Upper lobe of left lung (tissue), 6 donors: ENCODE results near the gene ANP32B. TPM values are rescaled to one million over a fixed set of nuclear protein-coding genes. Genes with fewer than 3 reads are reported as not detected.

Experiments used
- ATAC-seq, 2 donors: fragments of 200-7000 bp; cut with Tn5 transposase; one replicate each; pipeline ENCODE4 v1.9.1; 2022; ENCODE audit warnings: mild to moderate bottlenecking in 2 of 2, moderate library complexity in 2 of 2; ENCODE audit not compliant: low FRiP score in 2 of 2
- DNase-seq, 2 donors: peaks; one replicate each; pipeline ENCODE4 v3.0.0-alpha.2; 2019 to 2020
- H3K27ac ChIP-seq, 4 donors: fragments of 200-600 bp; sonication (generic); one replicate each; pipeline ENCODE4 v1.5.1; 2016 to 2019
- H3K27me3 ChIP-seq, 4 donors: fragments of 200-600 bp; sonication (generic); one replicate each; pipeline ENCODE4 v1.5.1; 2017 to 2019
- H3K36me3 ChIP-seq, 4 donors: fragments of 200-600 bp; sonication (generic); one replicate each; pipeline ENCODE4 v1.5.1; 2016 to 2019
- H3K4me1 ChIP-seq, 4 donors: fragments of 200-600 bp; sonication (generic); one replicate each; pipeline ENCODE4 v1.5.1; 2018 to 2019
- H3K4me3 ChIP-seq, 4 donors: fragments of 200-600 bp; sonication (generic); one replicate each; pipeline ENCODE4 v1.5.1; 2017 to 2019; ENCODE audit warnings: mild to moderate bottlenecking in 2 of 4, moderate library complexity in 1 of 4
- H3K9me3 ChIP-seq, 4 donors: fragments of 200-600 bp; sonication (generic); one replicate each; pipeline ENCODE4 v1.5.1; 2018 to 2019
- EP300 ChIP-seq, 4 donors: sonication (generic); formaldehyde crosslinking; IDR thresholded peaks; one replicate each; pipeline ENCODE4 v1.5.1; 2017; ENCODE audit warnings: antibody characterized with exemption in 4 of 4, control low read depth in 2 of 4
- POLR2A ChIP-seq, 4 donors: fragments of 450-650 bp; IDR thresholded peaks; one replicate each; pipeline ENCODE4 v1.5.1; 2016 to 2017; ENCODE audit warnings: antibody characterized with exemption in 4 of 4, mild to moderate bottlenecking in 2 of 4
- POLR2AphosphoS5 ChIP-seq, 2 donors: sonication (generic); formaldehyde crosslinking; IDR thresholded peaks; one replicate each; pipeline ENCODE4 v1.5.1; 2017; ENCODE audit warnings: antibody characterized with exemption in 2 of 2
- WGBS, 2 donors: methylation state at CpG; one replicate each; pipeline ENCODE4 v1.1.5; 2017 to 2018; 5-methylcytosine and 5-hydroxymethylcytosine counted together
- total RNA-seq, 6 donors: library from RNA; depleted of rRNA in 4 of 6; stranded (reverse); fragments of >200 nt in 4 of 6; gene quantifications; one replicate each; pipeline versions ENCODE4 v1.1.0 to v1.2.1, GENCODE V29; 2016 to 2021
- TF ChIP-seq, protein P1 (sequence below), 6 experiments: fragments of 450-650 bp in 4 of 6; fragments of 200-600 bp in 2 of 6; sonication (generic) in 2 of 6; IDR thresholded peaks; one replicate each; pipeline ENCODE4 v1.5.1; 2016 to 2019; ENCODE audit warnings: antibody characterized with exemption in 6 of 6
- donor health status: DM: no; HTN: no; CAD: no; lungs with moderate emphysema.
- donor health status: DM: no; HTN: yes; CAD: no; lungs with severe emphysema.

Gene ANP32B
- total RNA-seq, 6 donors from 2014 or later, result 34.1 to 116 (median 66.0) TPM

DNA sequence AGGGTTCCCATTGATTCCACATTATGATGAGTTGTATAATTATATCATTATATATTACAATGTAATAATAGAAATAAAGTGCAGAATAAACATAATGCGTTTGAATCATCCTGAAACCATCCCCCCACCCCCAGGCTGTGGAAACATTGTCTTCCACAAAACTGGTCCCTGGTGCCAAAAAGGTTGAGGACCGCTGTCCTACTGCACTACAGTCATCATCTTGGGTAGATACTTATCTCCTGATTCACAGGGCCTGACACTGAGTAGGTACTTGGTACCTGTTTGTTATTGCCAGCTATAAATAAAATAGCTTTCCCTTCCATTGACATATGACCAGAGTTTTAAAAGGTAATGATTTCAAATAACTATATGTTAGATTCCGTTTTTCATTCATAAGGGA, 25.6 kb downstream of the ANP32B start:
- WGBS, 2 donors, result 84% methylated on average over 3 of the region's 3 CpGs
- ATAC-seq (no peak), DNase-seq (no peak)
- H3K27me3 ChIP-seq, result no peaks in the 10 kb centered on the region
- no peak overlapping the region for H3K27ac ChIP-seq
- peaks cover 0 to 15% (median 10%) of the 10 kb centered on the region in 4 donors for H3K4me1 ChIP-seq
- H3K4me3 ChIP-seq, result no peak overlapping the region
- peaks cover 31 to 91% (median 69%) of the 10 kb centered on the region in 4 donors for H3K36me3 ChIP-seq
- no peaks in the 10 kb centered on the region for H3K9me3 ChIP-seq
- TF ChIP-seq EP300 (IDR thresholded peaks at IDR 0.05) (no peak), POLR2AphosphoS5 (IDR thresholded peaks at IDR 0.05) (no peak), POLR2A (IDR thresholded peaks at IDR 0.05) (no peak)
- TF ChIP-seq, protein P1, sequence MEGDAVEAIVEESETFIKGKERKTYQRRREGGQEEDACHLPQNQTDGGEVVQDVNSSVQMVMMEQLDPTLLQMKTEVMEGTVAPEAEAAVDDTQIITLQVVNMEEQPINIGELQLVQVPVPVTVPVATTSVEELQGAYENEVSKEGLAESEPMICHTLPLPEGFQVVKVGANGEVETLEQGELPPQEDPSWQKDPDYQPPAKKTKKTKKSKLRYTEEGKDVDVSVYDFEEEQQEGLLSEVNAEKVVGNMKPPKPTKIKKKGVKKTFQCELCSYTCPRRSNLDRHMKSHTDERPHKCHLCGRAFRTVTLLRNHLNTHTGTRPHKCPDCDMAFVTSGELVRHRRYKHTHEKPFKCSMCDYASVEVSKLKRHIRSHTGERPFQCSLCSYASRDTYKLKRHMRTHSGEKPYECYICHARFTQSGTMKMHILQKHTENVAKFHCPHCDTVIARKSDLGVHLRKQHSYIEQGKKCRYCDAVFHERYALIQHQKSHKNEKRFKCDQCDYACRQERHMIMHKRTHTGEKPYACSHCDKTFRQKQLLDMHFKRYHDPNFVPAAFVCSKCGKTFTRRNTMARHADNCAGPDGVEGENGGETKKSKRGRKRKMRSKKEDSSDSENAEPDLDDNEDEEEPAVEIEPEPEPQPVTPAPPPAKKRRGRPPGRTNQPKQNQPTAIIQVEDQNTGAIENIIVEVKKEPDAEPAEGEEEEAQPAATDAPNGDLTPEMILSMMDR (IDR thresholded peaks at IDR 0.05), result no peak

DNA sequence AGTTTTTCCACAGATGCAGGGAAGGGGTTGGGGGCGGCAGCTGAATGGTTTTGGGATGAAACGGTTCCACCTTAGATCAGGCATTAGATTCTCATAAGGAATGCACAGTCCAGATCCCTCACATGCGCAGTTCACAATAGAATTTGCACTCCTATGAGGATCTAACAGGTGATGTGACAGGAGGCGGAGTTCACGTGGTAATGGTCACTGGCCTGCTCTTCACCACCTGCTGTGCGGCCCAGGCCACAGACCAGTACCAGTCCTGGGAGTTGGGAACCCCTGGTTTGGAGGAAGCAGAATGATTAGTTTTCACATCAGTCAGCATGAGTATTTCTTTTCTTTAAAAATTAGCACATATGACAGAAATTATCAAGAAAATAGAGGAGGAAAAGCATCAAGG, 26.3 kb downstream of the ANP32B start:
- no peak overlapping the region for H3K4me3 ChIP-seq
- H3K4me1 ChIP-seq, result peaks cover 0 to 15% (median 10%) of the 10 kb centered on the region in 4 donors
- peak overlapping the region in 1 of 4 donors; percentile 43 for H3K27ac ChIP-seq
- no peaks in the 10 kb centered on the region for H3K9me3 ChIP-seq
- WGBS, 2 donors, result 91 to 93% methylated on average over 6 of the region's 6 CpGs
- TF ChIP-seq POLR2AphosphoS5 (IDR thresholded peaks at IDR 0.05) (no peak), POLR2A (IDR thresholded peaks at IDR 0.05) (no peak), EP300 (IDR thresholded peaks at IDR 0.05) (no peak)
- TF ChIP-seq, protein P1 (IDR thresholded peaks at IDR 0.05), result no peak
- ATAC-seq (no peak), DNase-seq (no peak)
- peaks cover 33 to 93% (median 75%) of the 10 kb centered on the region in 4 donors for H3K36me3 ChIP-seq
- no peaks in the 10 kb centered on the region for H3K27me3 ChIP-seq

DNA sequence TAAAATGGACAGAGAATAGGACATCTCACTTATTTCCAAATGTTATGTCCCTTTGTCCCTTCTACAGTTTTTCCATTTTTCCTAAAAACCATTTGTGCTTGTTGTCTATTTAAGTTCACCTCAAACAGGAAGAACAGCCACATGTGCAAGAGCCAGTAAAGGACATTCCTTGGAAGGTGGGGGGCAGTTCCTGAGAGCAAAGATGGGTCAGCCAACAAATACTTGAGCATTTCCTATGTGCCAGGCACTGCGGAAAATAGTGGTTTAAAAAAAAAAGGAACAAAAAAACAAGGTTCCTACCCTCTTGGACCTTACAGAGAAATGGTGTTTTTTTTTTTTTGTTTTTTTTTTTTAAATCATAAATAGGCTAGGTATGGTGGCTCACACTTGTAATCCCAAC, 26.8 kb downstream of the ANP32B start:
- TF ChIP-seq POLR2AphosphoS5 (IDR thresholded peaks at IDR 0.05) (peak; percentile 38 to 70), POLR2A (IDR thresholded peaks at IDR 0.05) (no peak), EP300 (IDR thresholded peaks at IDR 0.05) (no peak)
- TF ChIP-seq, protein P1 (IDR thresholded peaks at IDR 0.05), result no peak
- Histone ChIP-seq H3K4me1 (peaks cover 0 to 15% (median 10%) of the 10 kb centered on the region in 4 donors), H3K27me3 (no peaks in the 10 kb centered on the region), H3K4me3 (no peak overlapping the region), H3K36me3 (peaks cover 38 to 93% (median 78%) of the 10 kb centered on the region in 4 donors), H3K9me3 (no peaks in the 10 kb centered on the region), H3K27ac (peak overlapping the region in 1 of 4 donors; percentile 43)
- WGBS, 2 donors, result 31 to 41% methylated on average over 1 of the region's 1 CpG
- ATAC-seq (no peak), DNase-seq (no peak)

DNA sequence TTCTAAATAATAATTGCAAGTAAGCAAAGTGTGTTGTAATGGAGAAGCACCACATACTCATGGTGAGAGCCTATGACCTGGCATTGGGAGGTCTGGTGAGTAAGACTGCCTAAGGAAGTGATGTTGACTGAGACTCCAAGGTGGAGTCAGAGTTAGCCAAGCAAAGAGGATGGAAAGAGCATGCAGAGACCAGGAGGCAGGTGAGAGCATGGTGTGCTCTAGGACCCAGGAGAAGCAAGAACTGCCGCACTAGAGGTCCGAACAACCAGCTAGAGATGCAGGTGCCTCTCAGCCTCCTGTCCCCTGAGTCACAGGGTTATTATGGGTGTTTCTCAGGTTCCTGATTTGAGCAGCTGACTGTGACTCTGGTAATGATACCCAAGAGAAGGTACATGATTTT, 27.3 kb downstream of the ANP32B start:
- no peak for TF ChIP-seq EP300 (IDR thresholded peaks at IDR 0.05)
- TF ChIP-seq POLR2AphosphoS5 (IDR thresholded peaks at IDR 0.05), result no peak
- TF ChIP-seq, protein P1 (IDR thresholded peaks at IDR 0.05), result no peak
- no peak for TF ChIP-seq POLR2A (IDR thresholded peaks at IDR 0.05)
- ATAC-seq, result peak in 1 of 2 donors; percentile 51
- Histone ChIP-seq H3K27ac (no peak overlapping the region), H3K36me3 (peaks cover 41 to 93% (median 77%) of the 10 kb centered on the region in 4 donors), H3K9me3 (no peaks in the 10 kb centered on the region), H3K27me3 (no peaks in the 10 kb centered on the region), H3K4me3 (no peak overlapping the region), H3K4me1 (peaks cover 0 to 15% (median 10%) of the 10 kb centered on the region in 4 donors)
- WGBS, 2 donors, result 31 to 32% methylated on average over 2 of the region's 2 CpGs
- DNase-seq, result no peak

DNA sequence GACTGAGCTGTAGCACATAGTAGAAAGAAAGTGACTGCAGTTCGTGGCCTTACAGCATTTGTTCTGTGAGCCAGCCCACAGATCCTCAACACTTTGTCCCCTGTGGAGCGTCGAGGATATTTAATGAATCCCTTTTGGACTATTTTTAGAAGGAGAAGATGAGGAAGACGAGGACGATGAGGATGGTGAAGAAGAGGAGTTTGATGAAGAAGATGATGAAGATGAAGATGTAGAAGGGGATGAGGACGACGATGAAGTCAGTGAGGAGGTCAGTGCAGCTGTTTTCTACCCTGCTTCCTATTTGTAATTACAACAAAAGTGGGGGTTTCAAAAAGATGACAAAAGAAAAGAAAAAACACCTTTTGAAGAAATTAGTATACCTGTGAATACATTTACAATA, 28.0 kb downstream of the ANP32B start:
- Histone ChIP-seq H3K27ac (no peak overlapping the region), H3K4me3 (no peak overlapping the region), H3K27me3 (no peaks in the 10 kb centered on the region), H3K9me3 (no peaks in the 10 kb centered on the region), H3K4me1 (peaks cover 0 to 15% (median 10%) of the 10 kb centered on the region in 4 donors), H3K36me3 (peaks cover 38 to 93% (median 72%) of the 10 kb centered on the region in 4 donors)
- DNase-seq, result no peak
- WGBS, 2 donors, result 91 to 93% methylated on average over 7 of the region's 7 CpGs
- no peak for TF ChIP-seq EP300 (IDR thresholded peaks at IDR 0.05)
- no peak for TF ChIP-seq POLR2AphosphoS5 (IDR thresholded peaks at IDR 0.05)
- no peak for TF ChIP-seq POLR2A (IDR thresholded peaks at IDR 0.05)
- no peak for ATAC-seq
